Suppressor macrophage (primary cell): Measurements from ENCODE around the gene FOXC2.

Experiments used
- DNase-seq, 4 experiments: peaks; one replicate each; pipeline ENCODE4 v3.0.0-alpha.2; 2020 to 2022

Gene FOXC2

DNA sequence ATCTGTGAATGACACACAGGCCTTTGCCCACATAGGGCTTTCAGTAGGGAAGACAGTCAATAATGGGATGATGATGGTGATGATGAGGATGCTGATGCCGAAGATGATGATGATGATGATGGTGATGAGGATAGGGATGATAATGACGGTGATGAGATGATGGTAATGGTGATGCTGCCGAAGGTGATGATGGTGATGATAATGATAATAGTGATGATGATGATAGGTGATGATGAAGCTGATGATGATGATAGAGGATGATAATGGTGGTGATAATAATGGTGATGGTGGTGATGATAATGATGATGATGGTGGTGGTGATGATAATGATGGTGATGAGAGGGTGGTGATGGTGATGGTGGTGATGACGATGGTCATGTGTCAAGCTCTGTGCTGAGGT is 24.6 kb downstream of the FOXC2 start:
- no peak for DNase-seq

DNA sequence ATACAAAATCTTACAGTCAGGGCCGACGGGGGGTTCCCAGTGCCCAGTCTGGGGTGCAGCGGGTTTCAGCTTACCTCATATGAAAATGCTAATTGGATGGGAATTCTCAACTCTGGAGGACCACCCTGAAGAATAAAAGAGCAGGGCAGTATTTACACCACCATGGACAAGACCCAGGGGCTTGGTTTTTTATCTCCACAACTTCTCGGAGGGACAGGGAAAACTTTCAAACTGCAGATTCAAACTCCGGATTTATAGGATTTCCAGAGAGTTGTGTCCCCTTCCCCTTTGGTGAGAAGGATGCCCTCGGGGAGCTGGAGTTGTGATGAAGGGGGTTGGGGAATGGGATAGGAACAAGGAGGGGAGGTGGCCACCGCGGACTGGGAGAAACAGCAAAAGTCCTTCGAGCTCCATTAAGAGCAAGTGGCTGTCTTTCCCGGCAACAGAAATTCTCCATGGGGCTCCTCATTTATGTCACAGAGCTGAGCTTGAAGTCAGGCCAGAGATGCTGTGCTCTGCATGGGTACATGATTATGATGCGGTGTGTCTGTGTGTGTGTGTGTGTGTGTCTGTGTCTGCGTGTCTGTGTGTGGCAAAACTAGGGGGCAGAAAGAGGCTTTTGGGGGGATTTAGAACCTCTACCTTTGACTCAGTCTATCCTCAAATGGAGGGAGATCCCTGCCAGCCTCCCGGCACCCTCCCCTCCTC is 27.4 kb downstream of the FOXC2 start:
- DNase-seq, result no peak

DNA sequence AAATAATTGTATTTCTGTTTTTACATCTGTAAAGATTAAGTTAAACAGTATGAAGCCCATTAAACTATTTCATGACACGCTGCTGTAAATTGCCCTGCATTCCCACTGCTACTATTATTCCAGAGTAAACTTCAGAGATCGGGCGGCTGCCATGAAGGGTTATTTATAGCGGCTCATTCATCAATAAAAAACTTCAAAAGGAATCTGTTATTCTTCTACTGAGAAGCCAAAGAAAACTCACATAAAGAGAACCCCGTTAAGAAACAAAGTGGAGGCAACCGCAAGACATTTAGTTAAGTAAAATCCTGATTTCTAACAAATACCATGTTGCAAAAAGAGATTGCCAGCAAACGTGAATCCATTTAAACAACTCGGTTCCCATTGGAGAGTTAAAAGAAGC is 28.1 kb downstream of the FOXC2 start:
- DNase-seq, result no peak

DNA sequence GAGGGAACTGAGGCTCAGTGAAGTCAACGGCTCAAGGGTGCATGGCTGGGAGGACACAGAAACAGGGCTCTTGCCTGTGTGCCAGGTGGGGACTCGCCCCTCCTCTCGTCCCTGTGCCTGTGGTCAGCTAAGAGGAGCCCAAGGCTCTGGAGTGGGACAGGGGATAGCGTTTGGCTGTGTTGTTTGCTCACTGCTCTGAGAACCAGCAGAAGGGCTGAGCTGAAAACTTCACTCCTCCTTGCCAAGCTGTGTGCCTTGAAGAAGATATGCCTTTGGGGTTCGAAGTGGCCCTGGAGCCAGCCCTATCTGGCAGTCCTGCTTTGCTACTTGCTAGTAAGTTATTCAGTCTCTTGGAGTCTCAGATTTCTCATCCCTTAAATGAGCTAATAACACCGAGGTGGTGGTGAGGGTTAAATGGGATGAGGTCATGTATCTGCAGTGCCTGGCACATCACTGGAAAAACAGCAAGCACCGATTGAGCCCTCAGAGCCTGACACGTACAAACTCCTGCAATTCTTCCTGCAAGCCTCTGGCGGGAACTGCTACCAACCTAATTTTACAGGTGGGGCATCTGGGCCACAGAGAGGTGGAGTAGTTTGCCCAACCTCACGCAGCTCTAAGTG is 29.5 kb downstream of the FOXC2 start:
- DNase-seq, result no peak

DNA sequence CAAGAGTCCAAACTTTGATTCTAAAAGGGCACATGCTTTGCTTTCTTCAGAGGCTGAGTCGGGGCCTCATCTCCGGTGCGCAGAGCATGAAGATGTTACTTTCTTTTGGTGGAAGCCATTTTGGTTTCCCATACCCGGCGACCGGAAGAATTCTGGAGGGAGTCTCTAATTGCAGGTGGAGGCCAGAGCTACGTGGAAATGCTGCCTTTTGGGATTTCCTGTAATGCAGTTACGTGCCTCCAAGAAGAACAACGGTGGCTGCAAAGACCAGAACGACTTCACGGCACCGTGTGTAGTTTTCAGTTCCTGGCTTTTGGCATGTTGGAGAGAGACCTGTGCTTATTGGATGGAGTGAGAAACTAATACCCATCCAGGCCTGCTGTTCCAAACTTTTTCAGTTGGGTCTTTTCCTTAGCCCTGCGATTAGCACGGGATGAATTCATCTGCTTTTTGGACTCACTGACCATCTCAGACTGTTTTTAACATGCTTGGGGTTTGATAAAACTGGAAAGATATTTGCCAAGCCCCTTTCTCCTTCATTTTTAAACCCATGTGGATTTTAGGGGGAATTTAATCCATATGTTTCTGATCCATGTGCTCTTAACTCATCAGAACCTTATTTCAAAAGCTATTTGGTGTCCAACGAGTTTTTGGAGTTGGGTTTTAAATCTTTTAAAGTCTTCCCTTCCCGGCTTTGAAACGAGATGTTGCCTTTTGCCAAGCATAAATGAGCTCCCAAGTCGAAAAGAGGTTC is 30.7 kb downstream of the FOXC2 start:
- no peak for DNase-seq

DNA sequence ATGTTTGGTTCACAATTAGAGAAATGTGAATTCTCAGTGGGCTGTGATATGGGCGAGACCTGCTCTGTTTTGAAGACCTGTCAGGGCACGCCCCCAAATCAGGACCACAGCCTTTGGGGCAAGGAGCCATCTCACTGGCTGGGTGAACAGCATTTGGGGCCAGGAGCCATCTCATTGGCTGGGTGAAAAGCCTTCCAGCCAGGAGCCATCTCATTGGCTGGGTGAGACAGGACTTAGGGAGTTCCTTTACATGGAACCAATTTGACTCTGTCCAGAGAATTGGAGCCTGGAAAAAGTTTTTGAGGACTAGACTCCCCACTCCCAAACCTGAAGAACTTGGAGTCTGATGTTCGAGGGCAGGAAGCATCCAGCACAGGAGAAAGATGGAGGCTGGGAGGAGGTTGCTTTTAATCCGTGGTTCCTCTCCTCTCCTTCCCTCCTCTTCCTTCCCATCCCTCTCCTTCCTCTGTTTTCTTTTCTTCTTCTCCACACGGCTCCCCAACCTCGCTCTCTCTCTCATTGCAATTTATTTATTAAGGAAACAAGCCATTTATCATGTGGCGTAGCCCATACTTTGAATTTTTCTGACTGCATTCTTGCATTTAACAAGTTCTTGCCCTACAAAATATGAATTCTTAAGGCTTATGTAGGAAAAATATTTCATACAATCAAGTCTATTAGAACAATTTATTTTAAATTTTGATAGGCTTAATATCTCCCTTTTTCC is 31.4 kb downstream of the FOXC2 start:
- no peak for DNase-seq

DNA sequence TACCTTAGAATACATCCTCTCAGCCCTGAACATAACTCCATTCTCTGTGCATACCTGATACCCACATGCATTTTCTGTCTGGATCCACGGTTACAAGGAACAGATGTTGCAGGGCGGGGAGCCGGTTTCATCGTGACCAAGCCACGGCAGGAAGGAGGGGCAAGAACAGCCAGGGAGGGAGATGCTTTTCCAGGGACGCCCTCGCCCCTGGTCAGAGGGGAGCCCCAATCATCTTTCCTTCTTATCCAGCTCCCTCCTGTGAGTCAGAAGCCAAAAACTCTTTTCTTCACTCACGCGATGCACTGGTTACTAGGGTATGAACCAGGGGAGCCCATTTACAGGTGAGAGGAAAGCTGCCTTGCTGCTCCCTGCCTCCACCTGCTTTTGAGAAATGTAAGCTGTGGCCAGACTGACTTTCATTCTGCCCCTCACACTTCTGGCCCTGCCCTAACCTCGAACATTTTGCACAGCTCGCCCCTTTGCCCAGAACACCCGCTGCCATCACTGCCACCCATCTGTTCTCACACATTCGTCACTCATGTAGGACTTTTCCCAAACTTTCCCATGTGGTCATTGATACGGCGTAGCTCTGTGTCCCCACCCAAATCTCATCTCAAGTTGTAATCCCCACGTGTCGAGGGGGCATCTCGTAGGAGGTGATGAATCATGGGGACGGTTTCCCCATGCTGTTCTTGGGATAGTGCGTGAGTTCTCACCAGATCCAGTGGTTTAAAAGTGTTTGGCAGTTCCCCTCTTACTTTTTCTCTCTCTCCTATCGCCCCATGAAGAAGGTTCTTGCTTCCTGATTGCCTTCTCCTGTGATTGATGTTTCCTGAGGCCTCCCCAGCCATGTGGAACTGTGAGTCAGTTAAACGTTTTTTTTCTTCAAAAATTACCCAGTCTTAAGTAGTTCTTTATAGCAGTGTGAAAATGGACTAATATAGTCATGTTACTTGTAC is 32.3 kb downstream of the FOXC2 start:
- no peak for DNase-seq

DNA sequence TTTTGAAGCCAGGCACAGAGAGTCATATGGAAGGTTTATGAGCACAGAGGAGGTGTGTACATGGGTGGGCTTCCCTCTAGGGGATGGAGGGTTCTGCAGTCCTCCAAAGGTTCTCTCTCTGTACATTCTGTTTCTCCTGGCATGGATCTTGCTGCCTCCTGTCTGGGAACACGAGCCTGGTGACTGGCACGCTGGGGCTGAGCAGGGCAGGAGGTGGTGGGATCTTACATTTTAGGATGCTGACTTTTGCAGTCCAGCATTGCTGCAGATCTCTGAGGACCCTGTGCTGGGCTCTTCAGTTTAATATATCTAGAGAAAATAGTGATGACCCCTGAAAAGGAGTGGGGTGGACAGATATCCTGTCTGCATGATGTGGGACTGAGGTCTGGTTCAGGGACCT is 34.7 kb downstream of the FOXC2 start:
- DNase-seq, result no peak

DNA sequence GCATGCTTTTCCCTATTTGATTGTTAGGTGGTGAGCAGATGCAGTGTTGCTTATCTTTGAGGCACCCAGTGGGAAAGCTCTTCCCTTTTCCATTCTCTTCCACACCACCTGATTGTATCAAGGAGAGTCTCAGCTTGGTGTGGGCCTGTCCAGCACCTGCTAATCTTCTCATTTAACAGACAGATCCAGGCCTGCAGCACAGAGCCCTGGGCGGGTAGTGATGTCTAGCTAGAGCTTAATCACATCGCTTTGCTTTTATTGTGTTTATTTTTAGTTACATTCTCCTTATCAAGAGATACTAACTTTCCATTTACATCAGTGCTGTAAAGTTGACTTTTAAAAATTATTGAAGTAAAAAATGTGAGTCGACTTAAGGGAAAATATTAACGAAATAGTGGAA is 35.9 kb downstream of the FOXC2 start:
- no peak for DNase-seq

DNA sequence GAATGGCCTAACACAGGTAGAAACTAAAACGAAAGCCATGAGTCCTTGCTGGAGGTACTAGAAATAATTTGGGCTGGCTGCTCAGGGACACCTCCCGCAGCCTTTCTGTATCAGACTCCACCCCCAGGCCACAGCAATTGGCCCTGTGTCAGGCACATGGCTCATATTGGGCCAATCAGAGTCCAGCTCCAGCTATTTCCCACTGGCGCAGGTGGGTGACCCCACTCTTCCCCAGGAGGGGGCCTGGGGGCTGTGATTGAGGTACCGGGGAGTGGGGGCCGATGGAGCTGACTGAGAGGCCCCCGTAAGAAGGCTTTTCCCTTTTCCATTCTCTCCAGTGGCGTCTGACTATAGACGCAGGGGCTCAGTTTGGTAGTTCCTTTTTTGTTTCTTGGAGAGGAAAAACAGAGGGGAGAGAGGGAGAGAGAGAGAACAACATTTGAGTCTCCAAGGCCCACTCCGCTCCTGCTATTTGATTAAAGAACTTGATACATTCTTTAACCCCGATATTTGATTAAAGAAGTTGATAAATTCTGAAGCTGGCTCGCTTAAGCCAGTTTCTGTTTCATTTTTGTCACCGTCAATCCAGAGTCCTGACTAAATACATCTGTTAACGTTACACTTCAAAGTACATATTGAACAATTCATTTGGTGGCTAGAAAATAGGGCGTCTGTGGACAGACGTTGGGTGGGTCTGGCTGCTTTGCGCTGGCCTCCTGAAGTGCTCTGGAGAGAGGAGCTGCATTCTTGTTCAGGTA is 38.0 kb downstream of the FOXC2 start:
- DNase-seq, result peak in 2 of 4 experiments; percentile 5 to 12

DNA sequence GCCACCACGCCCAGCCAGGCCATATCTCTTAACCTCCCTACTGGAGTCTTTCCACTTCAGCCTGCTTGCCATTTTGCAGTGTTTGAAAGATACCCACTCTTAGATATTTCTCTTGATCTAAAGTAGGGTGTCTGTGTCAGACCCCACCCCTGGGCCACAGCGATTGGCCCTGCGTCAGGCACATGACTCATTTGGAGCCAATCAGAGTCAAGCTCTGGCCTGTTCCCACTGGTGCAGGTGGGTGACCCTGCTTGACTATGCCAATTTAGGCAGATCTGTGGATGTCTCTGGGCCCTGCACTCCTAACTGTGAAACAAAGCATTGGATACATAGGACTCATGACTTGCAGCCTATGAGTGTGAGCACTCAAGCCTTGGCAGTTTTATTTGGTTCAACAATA is 39.3 kb downstream of the FOXC2 start:
- no peak for DNase-seq

DNA sequence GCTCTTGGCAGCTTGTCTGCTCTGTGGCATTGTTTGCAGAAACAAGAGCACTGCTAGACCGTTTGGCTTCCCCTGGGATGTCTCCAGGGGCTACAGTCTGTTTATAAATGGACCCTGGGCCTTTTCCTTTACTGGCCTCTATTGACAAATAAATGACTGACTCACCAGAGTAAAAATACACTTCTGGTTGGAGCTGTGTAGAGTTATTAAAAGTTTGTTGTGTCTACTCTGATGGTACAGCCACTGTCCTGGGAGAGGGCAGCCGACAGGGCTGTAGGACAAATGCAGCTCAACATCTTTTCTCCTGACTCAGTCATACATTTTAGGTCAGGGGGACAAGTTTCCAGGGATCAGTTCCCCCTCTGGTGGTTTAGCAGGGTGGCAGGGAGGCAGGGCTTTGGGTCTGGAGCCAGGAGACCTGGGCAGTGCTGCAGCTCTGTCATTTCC is 41.7 kb downstream of the FOXC2 start:
- DNase-seq, result no peak

DNA sequence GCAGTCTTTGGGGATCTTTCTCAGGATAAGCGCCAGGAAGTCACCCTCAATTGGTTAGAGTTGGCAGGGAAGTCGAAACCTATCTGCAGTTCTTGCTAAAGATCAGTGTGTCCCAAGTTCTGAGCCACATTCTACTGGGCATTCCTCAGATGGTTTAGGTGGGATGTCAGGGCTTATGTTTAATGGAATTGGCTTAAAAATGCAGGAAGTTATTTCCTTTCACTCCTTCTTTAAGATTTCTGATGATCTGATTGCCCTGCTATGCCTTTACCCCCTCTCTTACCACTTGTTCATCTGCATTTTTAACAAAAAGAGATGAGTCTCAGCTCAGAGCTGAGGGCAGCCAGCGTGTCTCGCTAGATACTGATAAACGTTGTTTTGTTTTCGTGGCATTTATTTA is 42.5 kb downstream of the FOXC2 start:
- no peak for DNase-seq

DNA sequence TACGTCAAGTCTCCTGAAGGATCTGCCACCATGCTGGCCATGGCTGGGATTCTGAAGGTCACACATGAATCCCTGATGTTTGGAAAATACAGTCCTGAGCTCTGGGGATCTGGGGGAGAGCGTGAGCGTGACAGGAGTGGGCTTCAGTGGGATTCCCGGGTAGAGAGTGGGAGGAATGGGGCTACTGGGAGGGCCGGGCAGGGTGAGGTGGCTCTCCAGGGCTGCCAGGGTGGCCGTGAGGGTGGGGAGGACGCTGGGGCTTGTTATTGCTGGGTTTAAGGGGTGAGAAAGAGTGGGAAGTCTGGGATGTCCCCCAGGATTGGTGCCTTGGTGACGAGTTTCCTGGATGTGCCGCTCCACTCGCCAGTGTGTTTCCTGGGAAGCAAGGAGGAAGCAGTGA is 43.0 kb downstream of the FOXC2 start:
- no peak for DNase-seq

DNA sequence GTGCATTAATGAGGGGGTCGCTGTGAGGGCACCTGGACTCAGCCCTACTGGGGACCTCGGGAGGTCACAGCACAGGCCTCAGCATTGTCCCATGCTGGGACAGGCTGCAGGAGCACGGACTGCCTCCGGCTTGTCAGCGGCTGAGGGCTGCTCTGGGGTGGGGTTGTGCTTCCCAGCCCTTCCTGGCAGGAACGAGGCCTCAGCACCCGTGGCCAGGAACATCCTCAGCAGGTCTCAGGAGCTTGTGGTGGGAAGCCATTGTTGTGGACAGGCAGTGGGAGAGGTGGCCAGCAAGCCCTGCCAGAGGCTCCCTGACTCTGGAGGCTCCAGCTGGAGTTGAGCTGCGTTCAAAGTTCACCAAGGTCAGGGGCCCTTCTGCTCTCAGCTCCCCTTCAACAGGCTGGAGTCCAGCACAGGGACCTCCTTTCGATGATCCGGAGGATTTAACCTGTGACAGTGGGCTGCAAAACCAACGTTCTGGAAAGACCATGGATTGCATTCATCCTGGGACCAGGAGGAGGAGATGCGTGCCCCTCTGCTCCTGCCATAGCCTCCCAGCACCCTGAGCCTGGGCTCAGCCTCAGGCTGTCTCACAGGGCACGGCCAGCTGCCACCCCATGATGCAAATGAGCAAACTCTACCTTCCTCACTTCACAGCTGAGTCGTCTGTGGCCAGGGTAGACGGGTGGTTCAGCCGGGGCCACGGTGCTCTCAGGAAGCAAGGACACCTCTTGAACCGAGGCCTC is 44.3 kb downstream of the FOXC2 start:
- no peak for DNase-seq

DNA sequence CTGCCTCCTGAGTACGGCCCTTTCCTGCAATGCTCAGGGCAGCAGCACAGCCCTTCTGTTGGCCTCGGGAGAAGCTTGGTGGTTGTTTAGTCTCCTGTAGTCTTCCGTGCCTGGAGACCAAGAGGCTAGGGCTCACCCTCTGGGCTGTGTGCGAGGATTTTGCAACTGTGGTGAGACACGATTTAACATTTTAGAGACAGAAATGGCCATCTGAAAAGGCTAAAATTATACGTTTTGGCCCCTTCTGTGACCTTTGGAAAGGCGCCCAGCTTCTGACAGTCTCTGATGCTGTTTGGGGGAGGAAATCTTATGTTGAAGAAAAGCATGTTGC is 44.9 kb downstream of the FOXC2 start:
- no peak for DNase-seq

DNA sequence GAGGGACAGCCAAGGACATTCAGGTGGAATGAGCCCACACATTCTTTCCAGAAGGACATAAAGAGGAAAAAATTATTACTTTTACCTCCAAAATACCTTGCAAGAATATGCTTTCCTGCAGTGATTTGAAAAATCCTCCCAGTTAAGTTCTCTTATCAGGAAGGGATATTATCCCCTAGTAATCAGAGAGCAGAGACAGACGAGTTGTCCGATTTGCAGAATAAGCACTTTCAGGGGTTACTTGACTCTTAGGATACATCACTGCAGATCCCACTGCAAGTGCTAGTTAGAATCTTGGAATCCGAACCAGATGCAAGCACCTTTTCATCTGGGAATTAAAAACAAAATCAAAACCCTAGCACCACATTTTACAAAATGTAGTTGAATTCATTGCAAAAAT is 45.3 kb downstream of the FOXC2 start:
- no peak for DNase-seq

DNA sequence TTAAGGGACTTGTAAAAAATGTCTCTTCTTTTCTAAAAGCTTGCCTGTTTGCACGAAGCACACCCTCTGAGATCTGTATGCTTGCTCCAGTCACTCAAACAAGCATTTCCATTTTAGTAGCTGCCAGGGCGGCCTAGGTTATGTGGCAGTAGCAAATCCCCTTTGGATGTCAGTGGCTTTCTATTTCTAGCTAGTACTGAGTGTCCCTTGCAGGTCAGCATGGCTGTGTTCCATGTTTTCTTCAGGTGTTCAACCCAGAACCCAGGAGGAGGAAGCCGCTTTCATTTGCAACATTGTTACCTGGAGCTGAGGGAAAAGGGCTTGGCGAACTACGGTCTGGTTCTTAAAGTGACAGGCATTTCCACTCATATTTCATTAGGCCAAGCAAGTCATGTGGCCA is 48.1 kb downstream of the FOXC2 start:
- no peak for DNase-seq

DNA sequence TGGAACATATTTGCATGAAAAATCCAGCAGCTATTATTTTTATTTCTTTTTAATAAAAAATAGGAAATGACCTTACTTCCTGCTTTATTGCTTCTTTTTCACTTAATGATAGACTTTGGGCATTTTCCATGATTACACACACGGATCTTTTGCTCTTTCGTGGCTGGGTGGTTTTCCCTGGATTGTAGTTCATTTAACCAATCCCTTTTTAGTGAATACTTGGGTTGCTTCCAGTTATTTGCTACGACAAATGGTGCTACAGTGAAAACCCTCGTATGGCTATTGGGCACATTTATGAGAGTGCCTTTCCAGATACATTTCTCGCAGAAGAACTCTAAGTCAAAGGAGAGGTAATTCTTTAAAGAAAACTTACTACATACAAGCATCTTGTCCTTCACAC is 50.3 kb downstream of the FOXC2 start:
- no peak for DNase-seq

DNA sequence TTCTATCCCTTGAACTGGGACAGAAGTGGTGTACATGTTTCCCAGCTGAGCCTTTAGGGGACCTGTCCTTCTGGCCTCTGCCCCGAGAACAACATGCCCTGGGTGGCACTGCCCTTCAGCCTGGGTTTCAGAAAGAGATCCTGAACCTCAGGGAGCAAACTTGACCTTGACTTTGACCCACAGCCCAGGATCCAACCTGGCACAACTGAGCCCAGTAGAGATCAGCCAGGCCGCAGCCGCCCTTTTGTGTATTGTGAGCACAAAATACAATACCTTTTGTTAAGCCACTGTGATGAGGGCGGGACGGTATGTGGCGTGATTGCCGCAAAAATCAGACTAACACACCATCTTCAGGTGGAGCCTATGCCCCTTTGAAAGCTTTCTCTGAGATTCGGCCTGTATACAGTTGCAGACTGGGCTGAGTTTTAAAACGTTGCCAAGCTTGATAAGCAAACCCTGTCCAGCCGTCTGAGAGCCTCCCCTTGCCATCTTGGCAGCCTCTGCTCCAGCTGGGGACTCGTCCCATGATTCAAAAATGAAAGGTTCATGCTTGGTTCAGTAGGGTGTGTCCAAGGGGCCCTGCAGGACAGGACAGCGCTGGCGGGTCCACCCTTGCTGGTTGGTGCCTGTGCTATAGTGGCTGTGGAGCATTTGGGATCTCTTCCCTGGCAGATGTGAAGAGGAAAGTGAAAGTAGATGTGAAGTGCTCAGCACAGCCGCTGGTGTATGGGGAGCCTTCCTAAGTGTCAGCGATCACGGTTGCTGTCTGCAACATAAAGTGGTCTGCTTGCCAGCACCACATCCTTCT is 52.0 kb downstream of the FOXC2 start:
- no peak for DNase-seq
